DOHH2 (cell line): ENCODE data around the gene CEBPE.
"Not testable (repeated sequence)": the region's sequence is repeated elsewhere in the genome, so short reads cannot be mapped to it uniquely, and the experiment has no call there.

Experiments used
- H3F3A ChIP-seq: fragments of 200-600 bp; sonication (generic), shearing (Covaris generic); 2 replicates; pipeline ENCODE4 v1.6.0; 2016; ENCODE audit warnings: antibody characterized with exemption, mild to moderate bottlenecking; ENCODE audit not compliant: control insufficient read depth, insufficient read depth
- H3K27ac ChIP-seq: fragments of 200-600 bp; sonication (generic); 2 replicates; pipeline ENCODE4 v1.5.1; 2014; ENCODE audit warnings: low read depth, mild to moderate bottlenecking, low read length, moderate library complexity
- H3K27me3 ChIP-seq: fragments of 200-600 bp; sonication (generic); 2 replicates; pipeline ENCODE4 v1.6.1; 2014; ENCODE audit warnings: mild to moderate bottlenecking, low read length, mixed read lengths; ENCODE audit not compliant: control insufficient read depth
- H3K36me3 ChIP-seq: fragments of 200-600 bp; sonication (generic); 2 replicates; pipeline ENCODE4 v1.6.1; 2014; ENCODE audit warnings: mild to moderate bottlenecking, low read length, moderate library complexity, mixed read lengths; ENCODE audit not compliant: control insufficient read depth
- H3K4me1 ChIP-seq: fragments of 200-600 bp; sonication (generic); 2 replicates; pipeline ENCODE4 v1.6.1; 2014; ENCODE audit warnings: mild to moderate bottlenecking, low read length, mixed read lengths; ENCODE audit not compliant: control insufficient read depth
- H3K4me2 ChIP-seq: fragments of 200-600 bp; sonication (generic); 2 replicates; pipeline ENCODE4 v1.6.0; 2014; ENCODE audit warnings: mild to moderate bottlenecking, low read length, moderate library complexity
- H3K4me3 ChIP-seq: fragments of 200-600 bp; sonication (generic); 2 replicates; pipeline ENCODE4 v1.5.1; 2014; ENCODE audit warnings: mild to moderate bottlenecking, low read length, mixed read lengths
- H3K79me2 ChIP-seq: fragments of 200-600 bp; sonication (generic); 2 replicates; pipeline ENCODE4 v1.6.1; 2014; ENCODE audit warnings: mild to moderate bottlenecking, low read length, mixed read lengths; ENCODE audit not compliant: control insufficient read depth
- H3K9me2 ChIP-seq: fragments of 200-600 bp; sonication (generic); replicated peaks from 2 replicates; pipeline ENCODE4 v1.6.1; 2014; ENCODE audit warnings: mild to moderate bottlenecking, low read length, mixed read lengths; ENCODE audit not compliant: control insufficient read depth
- H3K9me3 ChIP-seq: fragments of 200-600 bp; sonication (generic); 2 replicates; pipeline ENCODE4 v1.6.1; 2014; ENCODE audit warnings: antibody characterized with exemption, low read length, mixed read lengths; ENCODE audit not compliant: control insufficient read depth, insufficient read depth
- H4K20me1 ChIP-seq: fragments of 200-600 bp; sonication (generic); 2 replicates; pipeline ENCODE4 v1.6.0; 2014; ENCODE audit warnings: low read depth, mild to moderate bottlenecking, antibody characterized with exemption, low read length, moderate library complexity; ENCODE audit not compliant: control insufficient read depth, insufficient read depth
- EZH2phosphoT487 ChIP-seq: fragments of 200-600 bp; sonication (generic); IDR thresholded peaks from 2 replicates; pipeline ENCODE4 v1.6.1; 2017; ENCODE audit warnings: borderline replicate concordance, mild to moderate bottlenecking, antibody characterized with exemption, low read length, moderate library complexity, mixed read lengths
- TF ChIP-seq, protein P1 (sequence below): fragments of 200-600 bp; sonication (generic); IDR thresholded peaks from one replicate; pipeline ENCODE4 v1.5.1; 2014; ENCODE audit warnings: antibody characterized with exemption, mild to moderate bottlenecking, low read depth, low read length; ENCODE audit not compliant: poor library complexity, severe bottlenecking

CEBPE gene

GRCh38 chr14:23110579-23111365 lies 8.3 kb downstream of the CEBPE start:
- Histone ChIP-seq H3K4me2 (no peak overlapping the region), H3K36me3 (no peaks in the 10 kb centered on the region), H3K27ac (no peak overlapping the region), H4K20me1 (no peaks in the 10 kb centered on the region), H3K4me3 (no peak overlapping the region), H3F3A (no peaks in the 10 kb centered on the region), H3K4me1 (peaks cover 5% of the 10 kb centered on the region), H3K79me2 (no peaks in the 10 kb centered on the region), H3K9me2 (no peaks in the 10 kb centered on the region), H3K9me3 (no peaks in the 10 kb centered on the region), H3K27me3 (peaks cover 40% of the 10 kb centered on the region)
- TF ChIP-seq EZH2phosphoT487: no peak
- TF ChIP-seq, protein P1, sequence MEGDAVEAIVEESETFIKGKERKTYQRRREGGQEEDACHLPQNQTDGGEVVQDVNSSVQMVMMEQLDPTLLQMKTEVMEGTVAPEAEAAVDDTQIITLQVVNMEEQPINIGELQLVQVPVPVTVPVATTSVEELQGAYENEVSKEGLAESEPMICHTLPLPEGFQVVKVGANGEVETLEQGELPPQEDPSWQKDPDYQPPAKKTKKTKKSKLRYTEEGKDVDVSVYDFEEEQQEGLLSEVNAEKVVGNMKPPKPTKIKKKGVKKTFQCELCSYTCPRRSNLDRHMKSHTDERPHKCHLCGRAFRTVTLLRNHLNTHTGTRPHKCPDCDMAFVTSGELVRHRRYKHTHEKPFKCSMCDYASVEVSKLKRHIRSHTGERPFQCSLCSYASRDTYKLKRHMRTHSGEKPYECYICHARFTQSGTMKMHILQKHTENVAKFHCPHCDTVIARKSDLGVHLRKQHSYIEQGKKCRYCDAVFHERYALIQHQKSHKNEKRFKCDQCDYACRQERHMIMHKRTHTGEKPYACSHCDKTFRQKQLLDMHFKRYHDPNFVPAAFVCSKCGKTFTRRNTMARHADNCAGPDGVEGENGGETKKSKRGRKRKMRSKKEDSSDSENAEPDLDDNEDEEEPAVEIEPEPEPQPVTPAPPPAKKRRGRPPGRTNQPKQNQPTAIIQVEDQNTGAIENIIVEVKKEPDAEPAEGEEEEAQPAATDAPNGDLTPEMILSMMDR: no peak

GRCh38 chr14:23109769-23110168 lies 9.3 kb downstream of the CEBPE start:
- TF ChIP-seq, protein P1: no peak
- TF ChIP-seq EZH2phosphoT487: no peak

DNA sequence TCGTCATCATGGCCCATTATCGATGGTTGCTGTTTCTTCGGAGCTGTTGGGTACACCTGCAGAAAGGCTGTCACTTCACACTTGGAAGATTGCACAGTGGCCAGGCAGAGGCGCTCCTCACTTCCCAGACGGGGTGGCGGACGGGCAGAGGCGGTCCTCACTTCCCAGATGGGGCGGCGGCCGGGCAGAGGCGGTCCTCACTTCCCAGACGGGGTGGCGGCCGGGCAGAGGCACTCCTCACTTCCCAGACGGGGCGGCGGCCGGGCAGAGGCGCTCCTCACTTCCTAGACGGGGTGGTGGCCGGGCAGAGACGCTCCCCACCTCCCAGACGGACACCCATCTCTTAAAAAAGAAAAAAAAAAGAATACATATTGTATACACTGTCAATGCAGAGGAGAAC lies 10.9 kb downstream of the CEBPE start:
- peaks cover 25% of the 10 kb centered on the region for H3K27me3 ChIP-seq
- H3K27ac ChIP-seq, H3K36me3 ChIP-seq, H3K9me3 ChIP-seq, H3K4me2 ChIP-seq, H3K79me2 ChIP-seq, H4K20me1 ChIP-seq, H3F3A ChIP-seq, H3K9me2 ChIP-seq, H3K4me3 ChIP-seq: not testable (repeated sequence)
- H3K4me1 ChIP-seq: peaks cover 12% of the 10 kb centered on the region

More at GRCh38 chr14:23109769-23110168, 9.3 kb downstream of the CEBPE start:
- Histone ChIP-seq H3K27ac (no peak overlapping the region), H3K9me3 (no peaks in the 10 kb centered on the region), H3K9me2 (no peaks in the 10 kb centered on the region), H3F3A (no peaks in the 10 kb centered on the region), H4K20me1 (no peaks in the 10 kb centered on the region), H3K36me3 (no peaks in the 10 kb centered on the region), H3K4me1 (peaks cover 12% of the 10 kb centered on the region), H3K4me3 (no peak overlapping the region), H3K27me3 (peaks cover 34% of the 10 kb centered on the region), H3K79me2 (no peaks in the 10 kb centered on the region), H3K4me2 (no peak overlapping the region)

DNA sequence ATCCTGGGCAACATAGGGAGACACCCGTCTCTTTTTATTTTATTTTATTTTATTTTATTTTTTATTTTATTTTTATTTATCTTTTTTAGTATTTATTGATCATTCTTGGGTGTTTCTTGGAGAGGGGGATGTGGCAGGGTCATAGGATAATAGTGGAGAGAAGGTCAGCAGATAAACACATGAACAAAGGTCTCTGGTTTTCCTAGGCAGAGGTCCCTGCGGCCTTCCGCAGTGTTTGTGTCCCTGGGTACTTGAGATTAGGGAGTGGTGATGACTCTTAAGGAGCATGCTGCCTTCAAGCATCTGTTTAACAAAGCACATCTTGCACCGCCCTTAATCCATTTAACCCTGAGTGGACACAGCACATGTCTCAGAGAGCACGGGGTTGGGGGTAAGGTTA lies 11.4 kb downstream of the CEBPE start:
- H3K9me2 ChIP-seq, H3K27ac ChIP-seq, H3K9me3 ChIP-seq, H3K4me2 ChIP-seq, H3K36me3 ChIP-seq, H4K20me1 ChIP-seq, H3F3A ChIP-seq, H3K4me3 ChIP-seq, H3K79me2 ChIP-seq: not testable (repeated sequence)
- peaks cover 12% of the 10 kb centered on the region for H3K4me1 ChIP-seq
- peaks cover 22% of the 10 kb centered on the region for H3K27me3 ChIP-seq
